ENCODE results near the gene PDLIM5. TPM values are rescaled to one million over a fixed set of nuclear protein-coding genes. Genes with fewer than 3 reads are reported as not detected.

The PDLIM5 gene
- total and polyA plus RNA-seq, 9 donors = 24.9 to 160 (median 87.8) TPM

DNA sequence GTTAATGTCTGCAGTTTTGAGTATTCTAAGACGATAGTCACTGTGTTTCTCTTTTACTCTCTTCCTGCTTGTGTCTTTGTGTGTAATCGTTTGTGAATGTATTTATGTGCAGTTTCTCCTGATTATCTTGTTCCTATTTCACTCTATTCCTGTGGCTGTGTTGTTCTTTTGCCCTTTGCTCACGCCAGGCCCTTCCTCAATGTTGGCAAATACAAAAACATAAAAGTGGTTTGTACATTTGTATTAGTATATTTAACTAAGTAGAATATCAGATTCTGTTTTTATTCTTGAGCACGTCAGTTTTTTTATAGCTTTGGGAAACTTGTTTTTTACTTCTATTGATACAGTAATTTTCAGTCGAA is 198.4 kb downstream of the PDLIM5 start:
- TF ChIP-seq POLR2A (IDR thresholded peaks at IDR 0.05) = no peak
- TF ChIP-seq, protein P1, sequence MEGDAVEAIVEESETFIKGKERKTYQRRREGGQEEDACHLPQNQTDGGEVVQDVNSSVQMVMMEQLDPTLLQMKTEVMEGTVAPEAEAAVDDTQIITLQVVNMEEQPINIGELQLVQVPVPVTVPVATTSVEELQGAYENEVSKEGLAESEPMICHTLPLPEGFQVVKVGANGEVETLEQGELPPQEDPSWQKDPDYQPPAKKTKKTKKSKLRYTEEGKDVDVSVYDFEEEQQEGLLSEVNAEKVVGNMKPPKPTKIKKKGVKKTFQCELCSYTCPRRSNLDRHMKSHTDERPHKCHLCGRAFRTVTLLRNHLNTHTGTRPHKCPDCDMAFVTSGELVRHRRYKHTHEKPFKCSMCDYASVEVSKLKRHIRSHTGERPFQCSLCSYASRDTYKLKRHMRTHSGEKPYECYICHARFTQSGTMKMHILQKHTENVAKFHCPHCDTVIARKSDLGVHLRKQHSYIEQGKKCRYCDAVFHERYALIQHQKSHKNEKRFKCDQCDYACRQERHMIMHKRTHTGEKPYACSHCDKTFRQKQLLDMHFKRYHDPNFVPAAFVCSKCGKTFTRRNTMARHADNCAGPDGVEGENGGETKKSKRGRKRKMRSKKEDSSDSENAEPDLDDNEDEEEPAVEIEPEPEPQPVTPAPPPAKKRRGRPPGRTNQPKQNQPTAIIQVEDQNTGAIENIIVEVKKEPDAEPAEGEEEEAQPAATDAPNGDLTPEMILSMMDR (IDR thresholded peaks at IDR 0.05) = no peak
- TF ChIP-seq EP300 (IDR thresholded peaks at IDR 0.05) = no peak
- H3K4me3 ChIP-seq = no peak overlapping the region
- H3K4me1 ChIP-seq (ENCODE audit: insufficient read depth) = no peaks in the 10 kb centered on the region
- H3K9me3 ChIP-seq = no peaks in the 10 kb centered on the region
- no peaks in the 10 kb centered on the region for H3K36me3 ChIP-seq
- H3K27me3 ChIP-seq = no peaks in the 10 kb centered on the region
- no peak for DNase-seq
- 24 to 32% (median 30%) methylated on average over 5 of the region's 5 CpGs for WGBS, 3 donors
- H3K27ac ChIP-seq = no peak overlapping the region
- intact Hi-C loops (cut with DNase I) = no loop called here

DNA sequence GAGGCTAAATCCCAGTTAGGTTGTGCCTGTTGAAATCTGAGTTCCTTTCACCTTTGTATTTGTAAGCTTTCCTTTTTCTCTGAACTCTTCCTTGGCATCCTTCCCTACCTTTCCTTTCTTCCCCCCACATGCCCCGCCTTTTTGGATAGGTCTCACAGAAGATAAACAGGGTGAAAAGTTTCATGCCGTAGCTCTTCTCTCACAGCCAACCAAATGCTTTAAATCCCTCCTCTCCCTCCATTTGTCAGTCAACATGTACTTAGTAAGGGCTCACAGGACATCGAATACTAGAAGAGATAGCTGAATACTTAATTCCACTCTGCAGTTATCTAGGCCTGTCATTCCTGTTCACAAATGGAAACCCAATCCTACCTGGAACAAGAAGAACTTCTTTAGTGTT is 198.9 kb downstream of the PDLIM5 start:
- no peak for TF ChIP-seq EP300 (IDR thresholded peaks at IDR 0.05)
- TF ChIP-seq, protein P1 (IDR thresholded peaks at IDR 0.05) = no peak
- H3K9me3 ChIP-seq = no peaks in the 10 kb centered on the region
- no peaks in the 10 kb centered on the region for H3K27me3 ChIP-seq
- intact Hi-C loops (cut with DNase I) = no loop called here
- 21 to 39% (median 34%) methylated on average over 3 of the region's 3 CpGs for WGBS, 3 donors
- H3K36me3 ChIP-seq = no peaks in the 10 kb centered on the region
- H3K27ac ChIP-seq = no peak overlapping the region
- no peaks in the 10 kb centered on the region for H3K4me1 ChIP-seq (ENCODE audit: insufficient read depth)
- DNase-seq = no peak
- H3K4me3 ChIP-seq = no peak overlapping the region

DNA sequence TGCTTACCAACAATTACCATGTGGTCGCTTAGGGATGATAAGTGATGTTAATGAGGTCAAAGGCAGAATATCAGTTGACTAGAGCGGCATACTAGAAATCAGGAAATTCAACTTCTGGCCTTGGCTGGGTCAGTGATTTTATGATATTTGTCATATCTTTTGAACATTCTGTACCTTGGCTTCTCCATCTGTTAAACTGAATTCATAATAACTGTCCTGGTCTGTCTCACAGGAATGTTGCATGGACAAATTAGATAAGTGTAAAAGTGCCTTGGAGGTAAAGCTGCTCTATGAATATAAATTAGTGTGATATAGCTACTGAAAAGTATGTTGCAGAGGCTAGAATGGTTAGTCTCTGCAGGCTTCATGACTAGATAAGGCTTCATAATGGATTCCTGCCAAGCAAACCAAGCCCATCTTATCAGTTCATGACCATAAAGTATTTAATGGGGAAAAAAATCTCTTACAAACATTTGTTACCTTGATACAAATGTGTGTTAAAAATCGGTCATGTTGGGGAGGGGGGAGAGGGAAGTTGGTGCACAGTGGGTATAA is 201.4 kb downstream of the PDLIM5 start:
- Histone ChIP-seq H3K36me3 (no peaks in the 10 kb centered on the region), H3K27ac (no peak overlapping the region), H3K27me3 (no peaks in the 10 kb centered on the region), H3K4me1 (ENCODE audit: insufficient read depth) (no peaks in the 10 kb centered on the region), H3K9me3 (no peaks in the 10 kb centered on the region), H3K4me3 (no peak overlapping the region)
- intact Hi-C loops (cut with DNase I) = no loop called here
- TF ChIP-seq POLR2A (IDR thresholded peaks at IDR 0.05) = no peak
- no peak for TF ChIP-seq EP300 (IDR thresholded peaks at IDR 0.05)
- TF ChIP-seq, protein P1 (IDR thresholded peaks at IDR 0.05) = no peak
- 75 to 80% (median 78%) methylated on average over 3 of the region's 3 CpGs for WGBS, 3 donors
- no peak for DNase-seq

DNA sequence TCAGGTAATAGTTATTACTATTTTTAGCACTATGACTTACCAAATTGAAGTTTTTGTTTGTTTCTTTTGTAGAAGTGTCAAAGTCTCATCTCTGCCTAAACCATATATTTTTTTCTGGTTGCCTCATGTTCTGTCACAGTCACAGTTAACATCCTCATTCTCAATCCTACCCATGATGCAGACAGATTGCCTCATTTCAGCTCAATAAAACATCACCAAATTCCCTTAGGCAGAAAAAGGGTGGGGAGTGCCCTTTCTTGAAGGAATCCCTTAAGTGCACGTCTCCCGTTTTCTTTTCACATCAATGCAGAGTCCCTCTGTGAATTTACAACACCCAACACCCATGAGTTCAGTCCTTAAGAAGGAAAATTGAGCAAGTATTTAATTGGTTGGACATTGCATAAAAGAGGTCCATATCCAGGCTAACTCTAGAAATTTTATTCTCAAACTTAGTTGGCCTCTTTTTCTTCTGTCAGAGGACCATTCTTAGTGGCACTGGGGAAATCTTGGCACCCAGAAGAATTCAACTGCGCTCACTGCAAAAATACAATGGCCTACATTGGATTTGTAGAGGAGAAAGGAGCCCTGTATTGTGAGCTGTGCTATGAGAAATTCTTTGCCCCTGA is 202.4 kb downstream of the PDLIM5 start:
- Histone ChIP-seq H3K36me3 (no peaks in the 10 kb centered on the region), H3K27ac (no peak overlapping the region), H3K9me3 (no peaks in the 10 kb centered on the region), H3K4me3 (no peak overlapping the region), H3K4me1 (ENCODE audit: insufficient read depth) (no peaks in the 10 kb centered on the region), H3K27me3 (no peaks in the 10 kb centered on the region)
- no peak for DNase-seq
- no peak for TF ChIP-seq POLR2A (IDR thresholded peaks at IDR 0.05)
- 90 to 94% (median 93%) methylated on average over 3 of the region's 3 CpGs for WGBS, 3 donors
- intact Hi-C loops (cut with DNase I) = no loop called here

DNA sequence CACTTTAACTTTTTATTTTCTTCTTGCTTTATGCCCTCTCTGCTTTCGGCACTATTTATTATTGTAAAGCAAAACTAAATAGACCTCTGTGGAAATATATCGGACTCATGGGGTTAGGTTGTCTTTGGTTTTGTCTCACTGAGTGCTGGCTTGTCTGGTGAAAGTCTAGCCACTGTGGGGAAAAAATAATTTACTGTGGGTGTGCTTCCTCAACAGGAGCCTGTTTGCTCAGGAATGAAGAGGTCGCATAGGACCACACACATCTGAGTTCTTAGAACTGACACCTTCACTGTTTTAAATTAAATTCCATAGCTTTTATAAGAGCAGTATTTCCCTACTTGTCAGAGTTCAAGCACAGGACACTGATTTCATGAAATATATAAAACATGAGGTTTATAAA is 203.0 kb downstream of the PDLIM5 start:
- H3K27ac ChIP-seq = no peak overlapping the region
- 64 to 77% (median 67%) methylated on average over 3 of the region's 3 CpGs for WGBS, 3 donors
- H3K4me3 ChIP-seq = no peak overlapping the region
- intact Hi-C loops (cut with DNase I) = no loop called here
- no peak for DNase-seq
- no peaks in the 10 kb centered on the region for H3K4me1 ChIP-seq (ENCODE audit: insufficient read depth)
- no peaks in the 10 kb centered on the region for H3K27me3 ChIP-seq
- H3K9me3 ChIP-seq = no peaks in the 10 kb centered on the region
- TF ChIP-seq POLR2A (IDR thresholded peaks at IDR 0.05) (no peak), EP300 (IDR thresholded peaks at IDR 0.05) (no peak)
- TF ChIP-seq, protein P1 (IDR thresholded peaks at IDR 0.05) = no peak
- no peaks in the 10 kb centered on the region for H3K36me3 ChIP-seq
